Measurements from ENCODE around the gene RCN1.
A peak's percentile ranks its signal among the peaks of the same experiment; 100 is the strongest.

The RCN1 gene

DNA sequence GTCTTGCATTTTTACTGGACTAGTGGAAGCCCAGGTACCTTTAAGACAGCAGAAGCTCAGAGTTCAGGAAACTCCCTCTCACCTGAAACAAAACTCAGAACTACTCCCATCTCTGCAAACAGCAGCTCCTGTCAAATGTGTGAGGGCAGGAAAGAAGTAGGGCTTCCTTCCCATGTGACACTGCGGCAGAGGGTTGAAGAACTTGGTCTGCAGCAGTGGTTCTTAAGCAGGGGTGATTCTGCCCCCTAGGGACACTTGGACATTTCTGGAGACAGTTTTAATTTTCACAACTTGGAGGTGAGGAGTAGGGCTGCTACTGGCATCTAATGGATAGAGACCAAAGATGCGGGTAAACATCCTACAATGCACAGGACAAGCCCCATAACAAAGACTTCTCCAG lies 63.4 kb downstream of the RCN1 start:
- peak; percentile 45 for DNase-seq (ENCODE audit: low read depth)

All from HS-27A (cell line).